Dermis blood vessel endothelial cell (primary cell): Measurements from ENCODE around the gene SWAP70. TPM values are rescaled to one million over a fixed set of nuclear protein-coding genes. Genes with fewer than 3 reads are reported as not detected.
"Not testable (repeated sequence)": the region's sequence is repeated elsewhere in the genome, so short reads cannot be mapped to it uniquely, and the experiment has no call there.

Source experiments
- DNase-seq: peaks from one replicate; pipeline ENCODE4 v3.0.0; 2010
- total RNA-seq: library from RNA; depleted of rRNA; stranded (reverse); fragments of >200 nt; gene quantifications from 2 replicates; pipeline ENCODE4 v1.2.3, GENCODE V29; 2014

The SWAP70 gene
- 152 and 157 TPM in 2 replicates for total RNA-seq

DNA sequence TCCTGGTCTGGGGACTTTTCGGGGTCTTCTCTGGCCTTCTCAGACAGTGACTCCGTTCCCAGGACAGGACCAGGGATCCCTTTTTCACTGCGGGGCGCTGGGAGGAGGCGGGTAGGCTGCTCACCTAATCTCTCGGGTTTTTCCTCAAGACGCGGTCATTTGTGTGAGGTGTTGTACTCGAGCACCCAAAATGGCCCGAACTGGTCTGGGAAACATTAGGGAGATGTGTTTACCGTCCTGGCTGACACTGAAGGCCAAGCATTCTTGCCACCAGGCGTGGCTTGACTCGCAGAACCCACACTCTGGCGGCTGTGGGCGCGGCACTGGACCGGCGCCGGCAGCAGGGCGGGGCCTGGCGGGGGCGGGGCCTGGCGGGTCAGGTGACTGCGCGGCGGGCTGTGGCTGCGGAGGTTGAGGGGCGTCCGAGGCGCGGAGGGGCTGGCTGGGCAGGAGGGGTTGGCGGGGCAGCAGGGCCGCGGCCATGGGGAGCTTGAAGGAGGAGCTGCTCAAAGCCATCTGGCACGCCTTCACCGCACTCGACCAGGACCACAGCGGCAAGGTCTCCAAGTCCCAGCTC lies at the start of gene SWAP70:
TSS of gene SWAP70 (plus strand) at position 379 of the 577 bp plus-strand sequence. CDS start at position 482, 103 bp downstream.
- DNase-seq, result peak; percentile 93

DNA sequence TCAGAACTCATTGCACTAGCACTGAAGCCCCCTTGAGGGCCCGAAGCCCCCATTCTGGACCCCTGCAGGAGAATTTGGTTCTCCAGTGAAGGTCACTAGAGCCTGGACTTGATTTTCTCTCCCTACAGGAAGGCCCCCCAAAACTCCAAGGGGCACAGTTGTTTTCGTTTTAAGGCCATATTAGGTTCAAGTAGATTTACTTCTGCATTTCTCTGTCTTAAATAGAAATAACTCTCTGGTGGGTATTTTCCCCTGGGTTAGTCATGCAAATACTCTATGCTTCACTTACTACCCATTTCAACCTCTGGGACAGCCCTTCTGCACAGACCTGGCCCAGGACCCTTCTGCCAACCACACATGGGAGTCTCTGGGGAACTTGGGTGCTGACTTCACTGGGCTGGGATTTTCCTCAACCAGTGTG lies 48.8 kb upstream of the SWAP70 start:
- DNase-seq, result peak; percentile 11

GRCh38 chr11:9616042-9616675 lies 47.7 kb upstream of the SWAP70 start:
- peak; percentile 15 for DNase-seq

- DNase-seq, result peak; percentile 11
Observed at GRCh38 chr11:9616858-9617257, 47.0 kb upstream of the SWAP70 start.

GRCh38 chr11:9617940-9618339 lies 45.9 kb upstream of the SWAP70 start:
- no peak for DNase-seq

GRCh38 chr11:9619004-9619403 lies 44.9 kb upstream of the SWAP70 start:
- no peak for DNase-seq

- no peak for DNase-seq
Observed at GRCh38 chr11:9619971-9620370, 43.9 kb upstream of the SWAP70 start.

- not testable (repeated sequence) for DNase-seq
Observed at GRCh38 chr11:9622353-9622752, 41.5 kb upstream of the SWAP70 start.

DNA sequence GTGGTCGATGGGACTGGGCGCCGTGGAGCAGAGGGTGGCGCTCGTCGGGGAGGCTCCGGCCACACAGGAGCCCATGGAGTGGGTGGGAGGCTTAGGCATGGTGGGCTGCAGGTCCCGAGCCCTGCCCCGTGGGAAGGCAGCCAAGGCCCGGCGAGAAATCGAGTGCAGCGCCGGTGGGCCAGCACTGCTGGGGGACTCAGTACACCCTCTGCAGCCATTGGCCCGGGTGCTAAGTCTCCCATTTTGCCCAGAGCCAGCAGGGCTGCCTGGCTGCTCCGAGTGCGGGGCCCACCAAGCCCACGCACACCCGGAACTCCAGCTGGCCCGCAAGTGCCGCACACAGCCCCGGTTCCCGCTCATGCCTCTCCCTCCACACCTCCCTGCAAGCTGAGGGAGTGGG lies 40.8 kb upstream of the SWAP70 start:
- not testable (repeated sequence) for DNase-seq

DNA sequence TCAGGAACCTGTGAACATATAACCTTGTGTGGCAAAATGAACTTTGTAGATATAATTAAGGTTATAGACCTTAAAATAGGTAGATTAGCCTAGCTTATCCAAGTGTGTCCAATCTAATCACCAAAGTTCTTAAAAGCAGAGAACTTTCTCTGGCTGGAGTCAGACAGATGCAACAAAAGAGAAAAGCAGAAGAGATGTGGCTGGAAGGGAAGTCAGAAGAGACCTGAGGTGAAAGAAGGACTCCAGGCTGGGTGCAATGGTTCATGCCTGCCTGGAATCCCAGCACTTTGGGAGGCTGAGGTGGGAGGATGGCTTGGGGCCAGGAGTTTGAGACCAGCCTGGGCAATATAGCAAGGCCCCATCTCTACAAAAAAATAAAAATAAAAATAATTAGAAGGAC lies 39.4 kb upstream of the SWAP70 start:
- no peak for DNase-seq

GRCh38 chr11:9625162-9625561 lies 38.7 kb upstream of the SWAP70 start:
- DNase-seq, result peak; percentile 71

GRCh38 chr11:9625728-9626127 lies 38.1 kb upstream of the SWAP70 start:
- peak; percentile 12 for DNase-seq

DNA sequence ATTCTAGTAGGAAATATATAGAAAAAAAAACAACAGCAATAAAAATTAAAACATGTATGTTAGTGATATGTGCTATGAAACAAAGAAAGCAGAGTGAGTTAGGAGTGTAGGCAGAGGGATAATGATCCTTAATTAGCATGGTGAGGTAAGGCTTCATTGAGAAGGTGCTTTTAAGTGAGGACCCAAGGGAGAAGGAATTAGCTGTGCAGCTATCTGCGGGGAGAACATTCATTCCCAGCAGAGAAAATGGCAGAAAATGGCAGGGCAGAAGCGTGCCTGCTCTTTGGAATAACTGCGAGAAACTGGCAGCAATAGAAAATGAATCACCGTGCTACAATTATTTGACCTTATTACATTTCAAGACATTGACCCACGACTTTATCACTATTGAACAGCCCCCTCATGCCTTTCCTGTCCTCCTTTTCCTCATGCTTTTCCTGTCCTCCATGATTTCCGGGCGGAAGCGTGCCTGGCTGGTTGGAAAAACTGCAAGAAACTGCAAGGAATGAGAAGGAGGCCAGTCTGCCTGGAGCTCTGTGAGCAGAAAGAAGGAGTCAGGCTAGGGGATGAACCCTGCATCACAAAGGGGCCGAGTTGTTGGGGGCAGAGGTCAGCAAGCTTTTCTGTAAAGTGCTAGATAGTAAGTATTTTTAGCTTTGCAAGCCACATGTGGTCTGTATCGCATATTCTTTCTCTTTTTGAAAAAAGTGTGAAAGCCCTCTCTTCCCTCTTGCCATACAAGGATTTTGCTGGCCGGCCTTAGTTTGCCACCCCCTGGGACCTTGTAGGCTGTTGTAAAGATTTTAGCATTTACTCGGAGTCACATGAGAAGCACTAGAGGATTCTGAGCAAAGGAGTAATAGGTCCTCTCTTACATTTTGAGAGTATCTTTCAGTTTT lies 37.1 kb upstream of the SWAP70 start:
- peak; percentile 93 for DNase-seq

GRCh38 chr11:9629064-9629463 lies 34.8 kb upstream of the SWAP70 start:
- DNase-seq, result no peak

DNA sequence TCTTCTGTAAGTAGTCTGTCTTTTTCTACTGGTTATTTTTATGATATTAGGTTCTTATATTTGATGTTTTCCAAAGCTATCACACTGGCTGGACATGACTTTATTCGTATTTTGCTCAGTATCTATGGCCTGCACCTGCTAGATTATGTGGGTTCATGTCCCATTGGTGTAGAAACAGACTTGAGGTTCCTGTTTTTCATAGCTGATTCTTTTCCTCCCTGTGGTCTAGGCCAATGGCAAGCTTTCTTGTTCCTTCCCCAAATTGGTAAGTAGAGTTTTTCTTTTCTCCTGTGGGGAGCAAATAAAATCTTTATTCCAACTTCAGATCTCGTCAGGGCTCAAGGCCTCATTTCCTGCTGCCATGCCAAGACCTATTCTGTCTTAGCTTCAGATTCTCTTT lies 30.2 kb upstream of the SWAP70 start:
- no peak for DNase-seq

DNA sequence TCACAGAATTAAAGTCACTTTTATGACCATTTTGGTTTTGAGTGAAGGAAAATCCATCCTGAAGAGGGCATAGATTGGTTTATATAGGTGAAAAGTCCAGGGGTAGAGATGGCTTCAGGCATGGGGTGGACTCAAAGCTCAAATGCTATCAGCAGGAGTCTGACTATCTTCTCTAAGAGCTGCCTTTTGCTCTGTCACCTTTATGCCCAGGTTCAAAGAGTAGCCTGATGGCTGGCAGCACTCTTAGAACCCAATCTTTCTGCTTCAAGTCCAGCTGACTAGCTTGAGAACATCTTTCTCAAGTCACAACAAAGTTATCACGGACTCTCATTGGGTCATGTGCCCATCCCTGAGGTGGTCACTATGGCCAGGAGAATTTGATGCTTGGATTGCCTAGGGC lies 27.2 kb upstream of the SWAP70 start:
- DNase-seq, result no peak

- DNase-seq, result peak; percentile 32
Observed at GRCh38 chr11:9639099-9639498, 24.8 kb upstream of the SWAP70 start.

- no peak for DNase-seq
Observed at GRCh38 chr11:9639985-9640384, 23.9 kb upstream of the SWAP70 start.

DNA sequence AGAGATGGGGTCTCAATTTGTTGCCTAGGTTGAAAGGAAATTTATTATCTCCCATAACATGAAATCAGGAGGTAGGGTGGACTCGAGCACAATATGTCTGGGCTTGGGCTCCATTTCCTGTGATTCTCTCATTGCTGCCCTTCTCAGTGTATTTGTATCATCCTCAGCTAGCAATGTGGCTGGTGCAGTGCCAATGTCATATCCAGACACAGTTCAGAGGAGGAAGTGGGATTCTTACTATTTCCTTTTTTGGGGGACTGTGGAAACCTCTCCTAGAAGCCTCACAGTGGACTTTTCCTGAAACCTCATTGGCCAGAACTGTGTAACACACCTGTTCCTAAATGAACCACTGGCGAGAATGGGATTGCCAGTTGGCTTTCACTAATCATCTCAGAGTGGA lies 21.0 kb upstream of the SWAP70 start:
- DNase-seq, result no peak

DNA sequence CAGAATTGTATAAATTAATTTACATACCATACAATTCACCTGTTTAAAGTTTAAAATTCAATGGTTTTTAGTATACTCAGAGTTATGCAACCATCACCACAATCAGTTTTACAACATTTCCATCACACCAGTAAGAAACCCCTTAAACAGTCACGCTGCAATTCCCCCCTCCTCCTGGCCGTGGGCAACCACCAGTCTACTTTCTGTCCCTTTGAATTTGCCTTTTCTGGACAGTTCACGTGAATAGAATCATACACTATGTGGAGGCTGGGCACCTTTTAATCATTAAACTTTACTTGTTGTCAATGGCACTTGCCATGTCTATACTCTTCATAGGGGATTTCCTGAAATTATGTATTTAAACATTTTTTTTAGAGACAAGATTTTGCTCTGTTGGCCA lies 20.1 kb upstream of the SWAP70 start:
- DNase-seq, result no peak

GRCh38 chr11:9645881-9646280 lies 18.0 kb upstream of the SWAP70 start:
- DNase-seq, result no peak

DNA sequence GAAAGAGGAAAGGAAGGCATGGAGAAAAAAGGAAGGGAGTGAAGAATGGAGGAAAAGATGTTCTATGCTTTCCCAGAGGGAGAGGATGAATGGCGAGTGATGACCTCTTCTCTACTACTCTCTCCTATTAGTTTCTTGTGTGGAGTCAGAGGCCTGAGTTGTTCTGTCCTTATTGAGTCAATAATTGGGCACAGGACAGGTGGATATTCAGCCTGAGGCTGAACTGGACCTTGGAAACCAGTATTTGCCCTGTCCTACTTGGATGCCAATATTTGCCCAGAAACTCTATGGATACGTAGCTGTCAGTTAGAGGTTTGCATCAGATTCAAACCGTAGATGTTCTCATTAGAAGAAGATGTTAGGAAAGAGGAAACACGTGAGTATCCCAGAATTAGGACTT lies 17.6 kb upstream of the SWAP70 start:
- no peak for DNase-seq

DNA sequence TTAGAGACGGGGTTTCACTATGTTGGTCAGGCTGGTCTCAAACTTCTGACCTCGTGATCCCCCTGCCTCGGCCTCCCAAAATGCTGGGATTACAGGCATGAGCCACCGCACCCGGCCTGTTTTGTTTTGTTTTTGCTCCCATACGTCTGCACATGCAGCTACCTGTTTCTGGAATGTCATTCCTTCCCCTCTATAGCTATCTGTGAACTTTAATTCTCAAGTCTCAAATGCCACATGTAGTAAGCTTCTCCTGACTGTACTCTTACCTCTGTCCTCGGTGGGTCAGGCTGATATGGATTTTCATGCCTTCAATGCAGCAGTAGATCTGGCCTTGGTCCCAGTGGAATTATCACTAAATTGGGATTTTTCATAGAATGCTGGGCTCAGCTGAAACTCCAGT lies 12.4 kb upstream of the SWAP70 start:
- DNase-seq, result no peak
